Activated CD4-positive, CD25-positive, alpha-beta regulatory T cell treated with anti-CD3 and anti-CD28 coated beads, Interleukin-2, amount 50 U/mL, for 16 hours (primary cell): ENCODE data around the gene RAB41.
"Not testable (repeated sequence)": the region's sequence is repeated elsewhere in the genome, so short reads cannot be mapped to it uniquely, and the experiment has no call there.

Experiments
- DNase-seq: peaks from one replicate; pipeline ENCODE4 v3.0.0-alpha.2; 2020; ENCODE audit warnings: low read depth, low spot score

Gene RAB41

GRCh38 chrX:70281951-70282350 is at the start of gene RAB41:
Gene RAB41 (plus strand): TSS chrX:70282172. CDS start chrX:70282218, 46 bp downstream.
- DNase-seq = no peak

- DNase-seq = no peak
These were observed 47.6 kb upstream of the RAB41 start, which contains the start of gene AWAT1 for GRCh38 chrX:70234355-70234754. Gene AWAT1 (plus strand): TSS chrX:70234655. CDS start chrX:70234696, 41 bp downstream.

- DNase-seq = no peak
These were observed 41.2 kb upstream of the RAB41 start for GRCh38 chrX:70240751-70241150.

DNA sequence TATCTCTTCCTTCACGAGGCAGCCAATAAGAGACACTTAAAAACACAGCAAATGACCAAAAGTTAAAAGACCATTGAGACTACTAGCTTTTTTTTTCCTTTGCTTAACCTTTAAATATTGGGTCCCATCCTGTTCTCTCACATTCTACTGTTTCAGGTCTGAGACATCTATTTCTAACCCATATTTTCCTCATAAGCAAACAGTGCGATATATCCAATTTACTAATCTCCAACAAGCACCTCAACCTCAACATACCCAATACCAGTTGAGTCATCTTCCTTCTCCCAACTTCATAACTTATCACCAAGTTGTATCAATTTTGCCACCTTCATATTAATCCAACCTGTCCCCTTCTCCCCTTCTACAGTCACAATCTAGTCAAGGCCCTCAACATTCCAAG is 40.5 kb upstream of the RAB41 start:
- no peak for DNase-seq

GRCh38 chrX:70243601-70244000 is 38.4 kb upstream of the RAB41 start:
- not testable (repeated sequence) for DNase-seq

DNA sequence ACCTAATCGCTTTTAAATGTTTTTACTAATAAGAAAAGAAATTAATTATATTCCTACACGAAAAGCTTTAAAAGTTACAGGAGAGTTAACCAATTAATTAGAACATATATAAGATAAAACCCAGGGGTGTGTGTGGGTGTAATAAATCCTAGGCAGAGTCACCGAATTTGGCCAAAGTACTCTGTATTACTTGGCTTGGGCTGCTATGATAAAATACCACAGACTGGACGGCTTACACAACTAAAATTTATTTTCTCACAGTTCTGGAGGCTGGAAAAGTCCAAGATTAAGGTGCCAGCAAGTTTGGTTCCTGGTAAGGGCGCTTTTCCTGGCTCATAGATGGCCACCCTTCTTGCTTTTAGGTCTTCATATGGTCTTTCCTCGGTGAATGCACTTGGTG is 37.1 kb upstream of the RAB41 start:
- no peak for DNase-seq

- DNase-seq = no peak
These were observed 34.7 kb upstream of the RAB41 start for GRCh38 chrX:70247252-70247651.

DNA sequence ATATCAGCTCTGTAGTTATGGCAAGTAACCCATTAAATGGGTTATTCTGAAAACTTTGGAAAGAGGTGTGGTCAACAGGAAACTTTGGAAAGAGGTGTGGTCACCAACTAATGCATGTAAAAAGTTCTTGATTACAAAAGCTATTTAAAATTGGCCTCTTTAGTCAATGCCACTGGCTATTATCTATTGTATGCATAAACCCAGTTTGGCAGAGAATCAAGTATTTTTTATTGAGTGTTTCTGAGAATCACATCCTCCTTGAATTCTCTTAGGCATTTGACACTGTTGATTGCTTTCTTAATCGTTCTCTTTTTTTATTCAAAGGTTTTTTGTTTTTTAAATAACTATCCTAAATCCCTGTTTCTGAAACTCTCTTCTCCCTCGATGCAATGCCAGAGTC is 29.5 kb upstream of the RAB41 start:
- no peak for DNase-seq

- DNase-seq = no peak
These were observed 28.5 kb upstream of the RAB41 start for GRCh38 chrX:70253377-70254062.

- DNase-seq = no peak
These were observed 27.9 kb upstream of the RAB41 start for GRCh38 chrX:70254063-70254400.

GRCh38 chrX:70254909-70255308 is 27.1 kb upstream of the RAB41 start:
- no peak for DNase-seq

GRCh38 chrX:70255452-70255851 is 26.5 kb upstream of the RAB41 start:
- DNase-seq = no peak

- no peak for DNase-seq
These were observed 24.3 kb upstream of the RAB41 start for GRCh38 chrX:70257423-70258288.

- DNase-seq = no peak
These were observed 21.9 kb upstream of the RAB41 start, which contains the start of gene P2RY4 for GRCh38 chrX:70260104-70260503. Gene P2RY4 (minus strand): TSS chrX:70260204. CDS start chrX:70259624, 580 bp downstream.

DNA sequence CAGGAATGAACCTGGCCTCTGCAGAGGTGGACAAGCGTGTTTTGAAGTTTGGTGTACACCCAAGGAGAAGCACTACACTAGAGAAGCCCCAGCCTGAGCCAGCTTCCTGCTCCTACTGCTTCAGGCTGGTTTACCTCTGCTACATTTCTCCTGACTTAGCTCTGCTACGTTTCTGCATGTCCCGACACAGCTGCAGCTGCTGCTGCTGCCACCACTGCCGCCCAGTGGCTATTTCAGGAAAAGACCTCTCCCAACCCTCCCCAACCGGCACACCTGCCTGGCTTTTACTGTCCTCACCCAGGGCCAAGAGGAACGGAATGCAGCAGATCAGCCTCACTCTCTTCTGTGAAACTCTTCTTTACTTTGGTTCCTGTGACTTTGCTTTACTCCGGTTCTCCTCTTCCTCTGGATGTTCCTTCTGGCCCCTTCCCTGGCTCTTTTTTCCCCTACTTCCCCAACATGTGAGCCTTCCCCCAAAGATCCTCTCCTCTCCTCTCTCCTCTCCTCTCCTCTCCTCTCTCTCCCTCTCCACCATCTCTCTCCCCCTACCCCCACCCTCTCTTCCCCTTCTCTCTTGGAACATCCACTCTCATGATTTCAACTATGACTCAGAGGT is 18.9 kb upstream of the RAB41 start:
- no peak for DNase-seq

GRCh38 chrX:70264784-70265183 is 17.2 kb upstream of the RAB41 start:
- DNase-seq = no peak

- DNase-seq = no peak
These were observed 13.9 kb upstream of the RAB41 start, which contains the start of gene ARR3 for GRCh38 chrX:70268034-70268433. Gene ARR3 (plus strand): TSS chrX:70268334. CDS start chrX:70269386, 1,052 bp downstream.

GRCh38 chrX:70274029-70274428 is 7.9 kb upstream of the RAB41 start:
- DNase-seq = not testable (repeated sequence)

- DNase-seq = no peak
These were observed 2.9 kb upstream of the RAB41 start for GRCh38 chrX:70279081-70279480.

DNA sequence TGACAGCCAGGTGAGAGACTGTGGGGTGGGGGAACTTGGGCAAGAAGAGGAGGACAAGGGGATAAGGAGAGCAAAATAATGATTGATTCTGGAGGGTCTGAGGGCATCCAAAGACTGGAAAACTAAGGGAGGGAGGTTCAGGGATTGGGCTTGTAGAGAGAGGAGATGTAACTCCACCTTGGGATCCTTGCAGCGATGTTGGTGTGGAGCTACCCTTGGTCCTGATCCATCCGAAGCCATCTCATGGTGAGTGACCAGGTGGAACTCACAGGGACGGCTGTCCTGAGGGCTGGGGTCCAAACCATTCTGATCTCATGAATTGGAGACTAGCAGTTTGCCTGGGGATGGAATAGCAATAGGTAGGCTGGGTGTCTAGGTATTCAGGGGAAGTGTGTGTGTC is 1.4 kb upstream of the RAB41 start:
- no peak for DNase-seq

- no peak for DNase-seq
These were observed 7.3 kb downstream of the RAB41 start for GRCh38 chrX:70289168-70289792.
